Psoas muscle (tissue), 8 donors: ENCODE results near the gene ADH7. TPM values are rescaled to one million over a fixed set of nuclear protein-coding genes. Genes with fewer than 3 reads are reported as not detected.
"Not testable (repeated sequence)": the region's sequence is repeated elsewhere in the genome, so short reads cannot be mapped to it uniquely, and the experiment has no call there.

ENCODE experiments used
- ATAC-seq, 4 donors: fragments of 200-7000 bp; cut with Tn5 transposase; one replicate each; pipeline ENCODE4 v1.9.1; 2020; ENCODE audit warnings: moderate library complexity in 3 of 4, mild to moderate bottlenecking in 2 of 4
- DNase-seq, 2 donors: peaks; one replicate each; pipeline ENCODE4 v3.0.0-alpha.2; 2020
- H3K27ac ChIP-seq: fragments of 200-600 bp; one replicate; pipeline ENCODE4 v1.8.0; 2022
- H3K27me3 ChIP-seq, 3 donors: fragments of 200-600 bp in 1 of 3; one replicate each; pipeline versions ENCODE4 v1.6.1 to v1.8.0; 2013 to 2022; ENCODE audit warnings: low read length in 2 of 3, mild to moderate bottlenecking in 2 of 3, moderate library complexity in 1 of 3; ENCODE audit not compliant: insufficient read depth in 3 of 3
- H3K36me3 ChIP-seq, 2 donors: fragments of 200-600 bp in 1 of 2; one replicate each; pipeline versions ENCODE4 v1.6.1 to v1.8.0; 2013 to 2022; ENCODE audit warnings: low read depth in 1 of 2, mild to moderate bottlenecking in 1 of 2, moderate library complexity in 1 of 2; ENCODE audit not compliant: insufficient read depth in 1 of 2
- H3K4me1 ChIP-seq: fragments of 200-600 bp; one replicate; pipeline ENCODE4 v1.8.0; 2022
- H3K4me3 ChIP-seq: fragments of 200-600 bp; one replicate; pipeline ENCODE4 v1.8.0; 2022; ENCODE audit warnings: mild to moderate bottlenecking
- H3K9me3 ChIP-seq: fragments of 200-600 bp; one replicate; pipeline ENCODE4 v1.8.0; 2022
- CTCF ChIP-seq: fragments of 200-600 bp; IDR thresholded peaks from one replicate; pipeline ENCODE4 v1.8.0; 2022; ENCODE audit warnings: antibody characterized with exemption
- WGBS, 3 donors: extraction: QIAGEN DNeasy Blood & Tissue Kit; methylation state at CpG; one replicate each; pipeline versions ENCODE4 v1.1.6 to v1.1.7; 2013; 5-methylcytosine and 5-hydroxymethylcytosine counted together
- intact Hi-C, 2 donors: fragments of 100-400 bp; cut with DNase I; formaldehyde crosslinking; loops; one replicate each; pipeline versions ENCODE4 v1.11.0 to v1.14.2; 2022
- polyA plus RNA-seq, 3 donors: library from polyadenylated mRNA; stranded (reverse); fragments of 200-250 nt; gene quantifications; one replicate each; pipeline ENCODE4 v1.2.3, GENCODE V29; 2013
- total RNA-seq, 4 donors: library from RNA; stranded (reverse); fragmentation: NEBNext Ultra II Directional in 2 of 4; extraction: Animal tissue kit (Norgen Biotek cat#: 25700) in 2 of 4; gene quantifications; one replicate each; pipeline versions ENCODE4 v1.2.1 to v1.2.4, GENCODE V29; 2021 to 2023
- donor health status: healthy with polysubstance abuse.
- donor health status: DM: no; HTN: no; CAD: no; lungs with moderate emphysema.
- donor health status: Bipolar disorder and iron deficiency.
- donor health status: healthy.
- donor health status: DM: yes; HTN: yes; CAD: no.
- donor health status: DM: no; HTN: no; CAD: no.
- donor health status: DM: no; HTN: no; CAD: no.
- donor health status: DM: yes; HTN: yes; CAD: no.

The ADH7 gene
- total and polyA plus RNA-seq, 7 donors: not detected

GRCh38 chr4:99381588-99382175 is 53.5 kb downstream of the ADH7 start:
- Histone ChIP-seq H3K4me1 (no peaks in the 10 kb centered on the region), H3K36me3 (no peaks in the 10 kb centered on the region), H3K4me3 (no peak overlapping the region), H3K27me3 (peaks cover 0 to 3% (median 0%) of the 10 kb centered on the region in 3 donors), H3K27ac (no peak overlapping the region), H3K9me3 (no peaks in the 10 kb centered on the region)
- no peak for TF ChIP-seq CTCF
- no peak for ATAC-seq
- WGBS, 3 donors: 38 to 54% (median 42%) methylated on average over 1 of the region's 1 CpG
- DNase-seq: no peak
- intact Hi-C loops: no loop called here

DNA sequence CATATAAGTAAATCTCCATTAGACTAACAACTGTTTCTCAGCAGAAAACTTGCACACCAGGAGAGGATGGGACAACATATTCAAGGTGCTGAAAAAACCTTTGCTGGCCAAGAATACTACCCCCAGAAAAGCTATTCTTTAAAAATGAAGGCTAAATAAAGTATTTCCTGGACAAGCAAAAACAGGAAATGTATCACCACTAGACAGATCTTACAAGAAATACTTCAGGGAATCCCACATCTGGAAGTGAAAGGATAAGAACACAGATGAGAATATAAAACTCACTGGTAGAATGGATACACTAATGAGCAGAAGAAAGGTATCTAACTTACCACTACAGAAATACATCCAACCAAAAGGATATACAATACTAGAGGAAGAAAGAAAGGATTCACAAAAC is 55.6 kb downstream of the ADH7 start:
- peaks cover 0 to 3% (median 0%) of the 10 kb centered on the region in 3 donors for H3K27me3 ChIP-seq
- intact Hi-C loops: no loop called here
- TF ChIP-seq CTCF: no peak
- H3K36me3 ChIP-seq: no peaks in the 10 kb centered on the region
- H3K4me1 ChIP-seq: no peaks in the 10 kb centered on the region
- ATAC-seq (no peak), DNase-seq (no peak)
- no peaks in the 10 kb centered on the region for H3K9me3 ChIP-seq
- no peak overlapping the region for H3K4me3 ChIP-seq
- no peak overlapping the region for H3K27ac ChIP-seq

GRCh38 chr4:99378876-99379275 is 56.3 kb downstream of the ADH7 start:
- WGBS, 3 donors: 94 to 98% (median 96%) methylated on average over 3 of the region's 3 CpGs
- Histone ChIP-seq H3K27me3 (peaks cover 0 to 3% (median 0%) of the 10 kb centered on the region in 3 donors), H3K9me3 (no peaks in the 10 kb centered on the region), H3K36me3 (no peaks in the 10 kb centered on the region), H3K4me3 (no peak overlapping the region), H3K4me1 (no peaks in the 10 kb centered on the region), H3K27ac (no peak overlapping the region)
- no peak for ATAC-seq
- no peak for DNase-seq
- intact Hi-C loops: no loop called here
- TF ChIP-seq CTCF: no peak

- intact Hi-C loops: not testable (repeated sequence)
These were observed 57.8 kb downstream of the ADH7 start for GRCh38 chr4:99377341-99377740.

DNA sequence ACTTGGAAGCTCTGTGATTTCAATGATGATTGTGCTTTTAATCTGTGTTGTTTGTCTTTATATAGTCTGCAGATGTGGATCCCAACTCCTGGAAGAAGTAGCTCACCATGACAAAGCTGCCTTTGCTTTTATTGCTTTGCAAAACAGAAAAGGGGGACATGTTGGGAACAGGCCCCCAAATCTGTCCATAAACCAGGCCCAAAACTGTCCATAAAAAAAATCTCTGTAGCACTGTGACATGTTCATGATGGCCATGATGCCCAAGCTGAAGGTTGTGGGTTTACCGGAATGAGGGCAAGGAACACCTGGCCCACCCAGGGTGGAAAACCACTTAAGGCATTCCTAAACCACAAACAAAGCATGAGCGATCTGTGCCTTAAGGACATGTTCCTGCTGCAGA is 62.7 kb downstream of the ADH7 start:
- ATAC-seq: not testable (repeated sequence)
- WGBS, 3 donors: 87 to 97% (median 95%) methylated on average over 2 of the region's 2 CpGs

More at GRCh38 chr4:99377341-99377740, 57.8 kb downstream of the ADH7 start:
- not testable (repeated sequence) for H3K9me3 ChIP-seq, H3K27ac ChIP-seq, H3K36me3 ChIP-seq, ATAC-seq, H3K27me3 ChIP-seq, H3K4me1 ChIP-seq, H3K4me3 ChIP-seq, DNase-seq
- WGBS, 3 donors: 73 to 87% (median 86%) methylated on average over 4 to 6 of the region's 6 CpGs

GRCh38 chr4:99367817-99368216 is 67.3 kb downstream of the ADH7 start:
- DNase-seq, H3K36me3 ChIP-seq, H3K4me3 ChIP-seq, intact Hi-C loops, H3K27me3 ChIP-seq, H3K27ac ChIP-seq: not testable (repeated sequence)
- 53 to 71% (median 56%) methylated on average over 2 of the region's 2 CpGs for WGBS, 3 donors
- Histone ChIP-seq H3K4me1 (peaks cover 18% of the 10 kb centered on the region), H3K9me3 (peaks cover 15% of the 10 kb centered on the region)
- peak in 1 of 4 donors; percentile 53 for ATAC-seq

More for the DNA sequence above, 62.7 kb downstream of the ADH7 start:
- H3K36me3 ChIP-seq, H3K27ac ChIP-seq, H3K4me3 ChIP-seq, DNase-seq, H3K27me3 ChIP-seq, intact Hi-C loops, H3K9me3 ChIP-seq: not testable (repeated sequence)
- H3K4me1 ChIP-seq: peaks cover 18% of the 10 kb centered on the region
